GM03348 (cell line): ENCODE measurements around the gene CIP2A.

Source experiments
- DNase-seq: peaks from one replicate; pipeline ENCODE4 v3.0.0; 2012; ENCODE audit warnings: low spot score

CIP2A gene

GRCh38 chr3:108510496-108510895 lies 78.7 kb downstream of the CIP2A start, which contains the start of gene MYH15:
MYH15 (minus strand) TSS chr3:108510596; CDS start chr3:108510530, 66 bp downstream.
- DNase-seq: no peak

DNA sequence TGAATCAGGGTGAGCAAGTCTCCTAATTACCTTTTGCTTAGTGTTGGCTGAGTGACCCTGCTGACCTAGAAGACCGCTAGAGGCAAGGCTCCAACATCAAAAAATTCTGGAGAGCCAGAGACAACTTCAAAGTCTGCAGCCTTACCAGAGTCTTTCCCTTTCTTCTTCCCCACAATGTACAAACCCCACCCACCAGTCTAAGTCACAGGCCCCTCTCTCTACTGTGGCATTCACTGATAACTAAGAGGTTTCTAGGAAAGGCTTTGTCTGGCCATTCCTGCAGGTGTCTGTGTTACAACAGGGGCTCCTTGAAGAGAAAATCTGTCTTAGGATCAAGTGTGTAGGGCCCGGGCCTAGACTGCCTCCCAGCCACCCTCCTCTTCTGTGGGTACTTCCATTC lies 79.4 kb downstream of the CIP2A start:
- DNase-seq: no peak

DNA sequence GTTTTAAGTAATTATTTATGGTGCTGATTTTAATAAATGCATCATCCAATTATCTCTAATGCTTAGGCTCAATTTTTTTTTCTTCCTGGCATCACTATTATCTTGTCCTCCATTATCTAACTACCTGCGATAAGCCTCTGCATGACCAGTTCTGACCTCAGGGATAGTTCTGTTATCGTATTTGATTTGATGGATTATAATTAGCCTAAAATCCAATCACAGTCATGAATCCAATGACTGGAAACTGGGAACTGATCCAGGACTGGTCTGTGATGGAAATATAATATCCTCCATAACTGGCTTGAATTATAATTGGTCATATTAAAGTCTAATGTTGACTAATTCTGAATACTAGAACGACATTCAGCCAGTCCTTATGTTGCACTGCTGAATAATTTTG lies 80.0 kb downstream of the CIP2A start:
- DNase-seq: no peak

DNA sequence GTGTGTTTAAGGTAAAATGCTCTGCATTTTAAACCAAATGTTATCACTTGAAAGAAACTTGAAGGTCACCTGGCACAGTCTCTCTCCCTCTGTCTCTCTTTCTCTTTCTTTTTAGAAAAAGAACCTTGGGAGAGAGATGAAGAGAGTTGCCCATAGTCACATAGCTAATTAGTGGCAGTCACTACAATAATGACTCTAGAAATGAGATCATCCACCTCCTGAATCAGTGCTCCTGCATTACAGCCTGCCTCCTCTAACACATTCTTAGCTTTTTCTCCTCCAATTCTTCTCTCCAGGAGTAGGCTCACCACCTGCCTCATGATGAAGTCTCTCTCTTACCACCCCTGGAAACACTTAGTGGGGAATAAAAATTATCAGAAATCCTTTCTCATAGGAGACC lies 81.3 kb downstream of the CIP2A start:
- DNase-seq: no peak

DNA sequence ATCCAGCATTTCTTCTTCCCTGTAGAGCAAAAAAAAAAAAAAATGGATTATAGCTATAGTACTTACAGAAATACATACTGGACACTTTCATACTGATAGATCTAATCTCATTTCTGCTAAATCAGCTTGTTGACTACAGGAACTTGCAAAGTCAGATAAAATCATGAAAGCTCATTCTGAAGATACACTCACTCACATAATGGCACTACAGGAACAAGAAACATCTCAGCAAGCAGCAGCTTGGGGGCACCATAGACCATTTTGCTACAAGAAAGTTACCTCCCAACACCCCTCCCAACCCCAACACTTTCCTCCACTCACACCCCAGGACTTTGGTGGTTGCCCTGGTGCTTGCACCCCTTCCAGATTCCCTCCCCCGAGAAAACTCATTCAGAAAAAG lies 83.4 kb downstream of the CIP2A start:
- DNase-seq: no peak

DNA sequence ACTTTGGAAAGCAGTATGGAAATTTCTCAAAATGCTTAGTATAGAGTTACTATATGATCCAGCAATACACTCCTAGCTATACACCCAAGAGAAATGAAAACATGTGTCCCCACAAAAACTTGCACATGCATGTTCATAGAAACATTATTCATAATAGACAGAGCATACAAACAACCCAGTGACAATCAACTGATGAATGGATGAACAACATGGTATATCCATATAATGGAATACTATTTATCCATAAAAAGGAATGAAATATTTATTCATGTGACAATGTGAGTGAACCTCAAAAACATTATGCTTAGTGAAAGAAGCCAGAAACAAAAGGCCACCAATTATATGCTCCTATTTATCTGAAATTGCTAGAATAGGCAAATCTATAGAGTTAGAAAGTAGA lies 85.5 kb downstream of the CIP2A start:
- DNase-seq: no peak

DNA sequence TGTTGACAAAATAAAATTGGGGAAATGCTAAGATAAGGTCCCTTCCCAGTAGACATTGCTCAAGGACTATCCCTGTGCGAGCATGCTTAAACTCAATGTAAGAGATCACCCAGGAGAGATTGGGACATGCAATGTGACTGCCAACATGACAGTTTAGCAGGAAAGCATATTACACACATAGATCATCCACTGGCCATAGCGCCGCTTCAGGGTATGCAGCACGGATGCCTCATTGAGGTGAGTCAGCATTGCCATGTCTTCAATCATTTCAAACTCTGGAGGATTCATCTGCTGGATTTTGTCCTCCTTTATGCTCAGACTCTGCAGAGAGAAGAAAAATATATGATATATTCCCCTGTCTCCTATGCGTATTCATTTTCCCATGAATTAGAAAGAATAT lies 87.7 kb downstream of the CIP2A start:
- DNase-seq: no peak

GRCh38 chr3:108500728-108501127 lies 88.5 kb downstream of the CIP2A start:
- DNase-seq: peak; percentile 9
